NCI-H510A (cell line): ENCODE results near the gene MFSD6.

ENCODE experiments used
- DNase-seq: peaks from one replicate; lab custom pipeline; 2025; lab: John Stamatoyannopoulos, UW

Gene MFSD6

DNA sequence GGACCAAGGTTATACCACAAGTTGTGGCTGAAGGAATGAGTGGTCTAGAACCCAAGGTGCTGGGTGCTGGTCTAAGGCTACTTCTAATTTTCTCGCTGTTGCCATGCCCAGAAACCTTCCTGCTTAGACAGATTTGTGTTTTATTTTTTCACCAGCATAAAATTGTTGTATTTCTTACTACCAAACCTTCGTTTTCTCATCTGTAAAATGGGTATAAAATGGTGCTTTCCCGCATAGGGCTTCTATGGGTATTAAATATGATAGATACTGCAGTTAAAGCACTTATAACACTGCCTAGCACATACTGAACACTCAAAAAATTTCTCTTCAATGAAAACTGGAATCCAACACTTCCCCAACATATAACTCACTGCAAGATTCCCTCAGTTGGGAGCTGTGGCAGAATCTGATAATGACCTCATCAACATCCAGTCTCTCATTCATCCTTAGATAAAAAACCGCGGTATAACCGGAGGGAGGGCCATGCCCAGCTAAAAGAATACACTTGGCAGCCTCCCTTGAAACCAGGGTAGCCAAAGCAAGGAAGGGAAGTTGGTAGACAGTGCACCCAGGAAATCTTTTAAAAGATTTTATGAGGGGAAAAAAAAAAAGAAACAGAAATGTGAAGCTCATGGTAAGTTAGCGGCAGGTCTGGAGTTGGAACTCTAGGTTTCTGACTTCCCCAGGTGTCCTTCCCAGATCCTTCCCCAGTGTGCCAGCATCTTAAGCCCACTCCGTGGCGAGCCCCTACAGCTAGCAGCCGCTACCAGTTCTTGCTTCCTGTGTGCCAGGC lies 125.2 kb downstream of the MFSD6 start:
- no peak for DNase-seq

DNA sequence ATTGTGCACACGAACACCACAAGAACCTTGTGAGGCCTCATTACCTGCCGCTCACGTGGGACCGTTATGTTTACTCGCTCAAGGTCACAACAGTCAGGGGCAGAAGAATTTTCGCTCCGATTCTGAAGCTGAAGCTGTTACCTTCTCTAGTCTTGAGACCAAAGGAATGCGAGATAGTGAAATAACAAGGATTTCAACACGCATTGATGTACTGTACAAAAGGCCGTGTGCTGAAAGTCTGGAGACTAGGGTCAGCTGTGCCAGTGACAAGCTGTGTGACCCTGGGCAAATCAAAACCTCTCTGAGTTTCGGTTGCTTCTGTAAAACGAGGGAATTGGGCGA lies 125.8 kb downstream of the MFSD6 start:
- no peak for DNase-seq

- DNase-seq, result peak; percentile 90
Measured at GRCh38 chr2:190534310-190535120, 126.4 kb downstream of the MFSD6 start, which contains the start of gene NEMP2. Gene NEMP2, minus strand, starts transcription at chr2:190534722. Its CDS starts 67 bp downstream, at chr2:190534655.

DNA sequence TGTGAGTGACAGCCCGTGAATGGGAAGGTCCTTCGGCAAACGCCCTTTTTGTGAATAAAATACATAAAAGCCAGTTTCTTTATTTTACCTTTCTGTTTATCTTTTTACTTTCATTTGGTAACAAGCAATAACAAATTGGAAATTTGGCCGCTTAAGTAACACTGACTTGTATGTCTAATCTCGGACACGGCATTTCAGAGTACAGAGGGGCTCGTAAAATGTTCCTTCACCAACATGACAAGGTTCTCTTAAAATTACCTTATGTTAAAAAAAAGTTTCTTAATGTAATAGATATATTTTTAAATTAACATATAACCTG lies 126.9 kb downstream of the MFSD6 start:
- no peak for DNase-seq

GRCh38 chr2:190535586-190535985 lies 127.4 kb downstream of the MFSD6 start:
- DNase-seq, result no peak

GRCh38 chr2:190537765-190538164 lies 129.6 kb downstream of the MFSD6 start:
- DNase-seq, result no peak

GRCh38 chr2:190538201-190538600 lies 130.0 kb downstream of the MFSD6 start:
- DNase-seq, result no peak

DNA sequence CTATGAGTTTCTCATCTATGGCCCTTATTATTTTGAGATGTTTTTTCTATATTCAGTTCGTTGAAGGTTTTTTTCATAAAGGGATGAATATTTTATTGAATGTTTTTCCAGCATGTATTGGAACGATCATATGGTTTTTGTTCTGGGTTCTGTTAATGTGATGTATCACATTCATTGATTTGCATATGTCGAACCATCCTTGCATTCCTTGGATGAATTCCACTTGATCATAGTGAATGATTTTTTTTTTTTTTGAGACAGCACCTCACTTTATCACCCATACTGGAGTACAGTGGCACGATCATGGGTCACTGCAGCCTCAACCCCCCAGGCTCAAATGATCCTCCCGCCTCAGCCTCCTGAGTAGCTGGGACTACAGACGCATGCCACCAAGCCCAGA lies 131.9 kb downstream of the MFSD6 start:
- no peak for DNase-seq

DNA sequence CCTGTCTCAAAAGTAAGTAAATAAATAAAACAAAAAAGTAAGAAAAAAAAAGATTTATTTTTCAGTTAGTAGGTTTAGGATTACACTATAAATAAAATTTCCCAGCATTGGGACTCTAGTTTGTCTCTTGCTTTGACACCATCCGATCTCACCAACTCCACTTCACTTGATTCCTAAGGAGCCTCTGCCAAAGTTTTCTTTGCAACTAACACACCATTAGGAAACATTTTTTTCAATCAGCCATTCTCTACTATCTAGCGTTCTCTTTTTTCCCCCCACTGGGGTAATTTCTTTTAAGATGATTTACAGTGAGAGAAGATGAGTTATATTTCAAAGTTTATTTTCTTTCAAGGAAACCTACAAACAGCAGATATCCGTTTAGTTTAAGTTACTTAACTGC lies 136.9 kb downstream of the MFSD6 start:
- DNase-seq, result no peak

GRCh38 chr2:190545555-190546385 lies 137.6 kb downstream of the MFSD6 start:
- DNase-seq, result no peak

- no peak for DNase-seq
Measured at GRCh38 chr2:190546734-190547133, 138.6 kb downstream of the MFSD6 start.

GRCh38 chr2:190547886-190548285 lies 139.7 kb downstream of the MFSD6 start:
- DNase-seq, result no peak

DNA sequence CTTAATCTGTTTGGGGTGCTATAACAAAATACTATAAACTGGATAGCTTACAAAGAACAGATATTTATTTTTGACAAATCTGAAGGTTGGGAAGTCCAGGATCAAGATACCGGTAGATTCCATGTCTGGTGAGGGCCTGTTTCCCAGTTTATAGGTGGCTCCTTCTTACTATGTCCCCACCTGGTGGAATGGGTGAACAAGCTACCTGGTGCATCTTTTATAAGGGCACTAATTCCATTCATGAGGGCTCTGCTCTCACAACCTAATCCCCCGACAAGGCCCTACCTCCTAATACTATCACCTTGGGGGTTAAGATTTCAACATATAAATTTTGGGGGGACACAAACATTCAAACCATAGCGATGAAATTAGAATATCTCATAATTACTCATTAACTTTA lies 142.0 kb downstream of the MFSD6 start:
- DNase-seq, result no peak
